ENCODE measurements around the gene MNAT1.

DNA sequence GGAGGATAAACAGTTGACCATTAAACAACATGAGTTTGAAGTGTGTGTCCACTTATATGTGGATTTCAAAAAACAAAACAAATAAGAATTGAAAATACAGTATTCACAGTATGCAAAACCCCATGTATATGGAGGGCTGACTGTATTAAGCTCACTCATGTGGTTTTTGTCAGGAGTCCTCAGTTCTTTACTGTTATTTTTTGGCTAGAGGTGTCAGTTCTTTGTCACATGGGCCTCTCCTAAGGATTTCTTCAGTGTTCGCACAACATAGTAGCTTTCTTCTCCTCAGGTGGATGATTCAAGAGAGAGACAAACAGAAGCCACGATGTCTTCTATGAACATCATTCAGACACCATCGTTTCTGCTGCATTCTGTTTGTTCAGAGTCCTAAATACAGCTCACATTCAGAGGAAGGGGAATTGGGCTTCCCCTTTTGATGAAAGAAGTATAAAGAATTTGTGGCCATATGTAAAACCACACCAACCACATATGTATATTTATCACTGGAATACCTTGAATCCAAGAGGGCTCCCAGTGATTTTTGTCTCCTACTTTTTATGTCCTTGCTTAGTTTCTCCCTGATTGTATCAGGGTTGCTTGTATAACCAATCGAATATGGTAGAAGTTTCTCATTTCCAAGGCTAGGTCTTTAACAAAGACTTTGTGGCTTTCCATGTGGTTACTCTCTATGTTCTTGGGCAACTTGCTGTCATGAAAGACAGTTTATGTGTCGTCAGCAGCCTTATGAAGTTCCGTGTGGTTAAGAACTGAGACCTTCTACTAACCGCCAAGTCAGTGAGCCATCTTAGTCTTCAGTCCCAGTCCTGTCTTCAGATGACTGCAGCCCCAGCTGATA, 18.9 kb downstream of the MNAT1 start:
- no peak for TF ChIP-seq POLR2AphosphoS5 (IDR thresholded peaks at IDR 0.05; ENCODE audit: low read depth, low read length)
- TF ChIP-seq TAF1 (IDR thresholded peaks at IDR 0.05; ENCODE audit: borderline replicate concordance, low read depth, low read length), result no peak
- no peak for TF ChIP-seq POLR2A (IDR thresholded peaks at IDR 0.05; ENCODE audit: low read depth, low read length)
